DMS153 (cell line): ENCODE measurements around the gene SEMA3G.

Experiments used
- DNase-seq: peaks from one replicate; lab custom pipeline; 2025; lab: John Stamatoyannopoulos, UW

SEMA3G gene

GRCh38 chr3:52394751-52395502, 50.0 kb downstream of the SEMA3G start:
- DNase-seq: no peak

GRCh38 chr3:52393959-52394670, 50.8 kb downstream of the SEMA3G start:
- DNase-seq: no peak

- no peak for DNase-seq
Observed at GRCh38 chr3:52393131-52393807, 51.6 kb downstream of the SEMA3G start.

GRCh38 chr3:52392216-52392930, 52.5 kb downstream of the SEMA3G start:
- DNase-seq: no peak

- DNase-seq: no peak
Observed at GRCh38 chr3:52391096-52391495, 53.8 kb downstream of the SEMA3G start.

GRCh38 chr3:52388933-52389332, 56.0 kb downstream of the SEMA3G start:
- no peak for DNase-seq

GRCh38 chr3:52388348-52388821, 56.5 kb downstream of the SEMA3G start:
- DNase-seq: no peak

- no peak for DNase-seq
Observed at GRCh38 chr3:52387481-52387880, 57.4 kb downstream of the SEMA3G start.

GRCh38 chr3:52385157-52385556, 59.7 kb downstream of the SEMA3G start:
- DNase-seq: no peak

- no peak for DNase-seq
Observed at GRCh38 chr3:52384019-52384761, 60.7 kb downstream of the SEMA3G start.

GRCh38 chr3:52383446-52383845, 61.5 kb downstream of the SEMA3G start:
- DNase-seq: no peak
